Fibroblast of the aortic adventitia (primary cell): ENCODE data around the gene GPR31. TPM values are rescaled to one million over a fixed set of nuclear protein-coding genes. Genes with fewer than 3 reads are reported as not detected.

Source experiments
- DNase-seq: peaks from one replicate; pipeline ENCODE4 v3.0.0-alpha.2; 2010; ENCODE audit warnings: low read depth
- H3K4me3 ChIP-seq: 2 replicates; pipeline ENCODE4 v1.5.1; 2011; ENCODE audit warnings: low read depth, mild to moderate bottlenecking, control low read depth, low read length, moderate library complexity
- CTCF ChIP-seq: IDR thresholded peaks from 2 replicates; pipeline ENCODE4 v1.5.1; 2011; ENCODE audit warnings: mild to moderate bottlenecking, low read length, control low read depth, inconsistent platforms; ENCODE audit not compliant: insufficient read depth
- total RNA-seq: library from RNA; depleted of rRNA; stranded (reverse); fragments of >200 nt; gene quantifications from 2 replicates; pipeline ENCODE4 v1.2.3, GENCODE V29; 2012; ENCODE audit warnings: low replicate concordance

The GPR31 gene
- total RNA-seq, 1 donor = not detected

- TF ChIP-seq CTCF = no peak
- no peak for DNase-seq
- no peak overlapping the region for H3K4me3 ChIP-seq
These were observed 14.7 kb downstream of the GPR31 start for GRCh38 chr6:167143041-167143440.

- TF ChIP-seq CTCF = no peak
These were observed 15.4 kb downstream of the GPR31 start for GRCh38 chr6:167142433-167142761.

DNA sequence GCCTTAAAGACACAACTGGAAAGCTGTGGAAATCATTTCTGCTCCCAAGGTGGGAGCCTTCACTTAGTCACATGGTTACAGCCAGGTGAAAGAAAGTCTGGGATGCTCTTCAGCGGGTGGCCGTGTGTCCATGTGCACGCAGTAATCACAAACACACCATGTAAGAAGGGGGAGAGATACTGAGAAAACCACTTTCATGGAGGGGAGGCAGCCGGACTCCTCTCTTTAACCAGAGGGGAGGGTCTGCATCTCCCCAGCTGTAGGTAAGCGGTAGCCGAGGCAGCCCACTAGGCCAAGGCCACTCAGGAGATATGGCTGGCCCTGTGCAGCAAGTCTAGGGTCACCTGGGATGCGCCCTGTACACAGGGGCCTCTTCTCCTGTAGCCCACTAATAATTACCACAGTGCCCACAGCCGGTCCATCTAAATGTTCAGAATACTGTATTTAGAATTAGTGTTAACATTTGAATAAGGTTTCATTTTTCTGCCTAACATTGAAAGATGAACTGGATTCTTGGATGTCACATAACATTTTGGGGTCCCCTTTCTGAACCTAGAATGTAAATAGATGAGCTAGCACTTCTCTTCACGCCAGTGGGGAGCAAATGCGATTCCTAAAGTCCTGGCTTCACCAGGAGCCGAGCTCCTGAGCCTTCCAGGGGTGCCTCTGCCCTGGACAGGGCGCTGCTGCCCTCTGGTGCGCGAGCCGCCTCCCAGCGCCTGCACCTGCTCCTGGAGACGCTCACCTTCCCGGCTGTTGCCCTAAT lies 15.9 kb downstream of the GPR31 start:
- H3K4me3 ChIP-seq = no peak overlapping the region
- peak; percentile 56 for TF ChIP-seq CTCF
- peak; percentile 5 for DNase-seq

More at GRCh38 chr6:167142433-167142761, 15.4 kb downstream of the GPR31 start:
- H3K4me3 ChIP-seq = no peak overlapping the region
- DNase-seq = no peak

- DNase-seq = no peak
- no peak overlapping the region for H3K4me3 ChIP-seq
- TF ChIP-seq CTCF = no peak
These were observed 16.9 kb downstream of the GPR31 start for GRCh38 chr6:167140589-167141474.

DNA sequence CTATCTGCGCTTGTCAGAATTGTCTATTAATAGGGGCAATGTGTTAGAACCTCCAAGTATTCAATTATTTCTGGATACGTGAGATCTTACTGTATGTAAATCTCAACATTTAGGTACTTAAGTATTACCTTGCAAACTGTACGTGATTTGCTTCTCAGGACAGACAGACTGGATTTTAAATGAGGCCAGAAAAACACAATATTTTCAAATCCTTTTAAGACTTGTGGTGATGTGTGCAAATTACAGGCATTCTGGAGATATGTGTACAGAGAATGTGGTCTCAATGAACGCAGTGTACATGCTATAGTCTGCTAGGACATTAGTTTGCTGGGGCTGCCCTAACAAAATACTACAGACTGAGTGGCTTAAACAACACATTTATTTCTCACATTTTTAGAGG lies 18.0 kb downstream of the GPR31 start:
- H3K4me3 ChIP-seq = no peak overlapping the region
- DNase-seq = no peak
- TF ChIP-seq CTCF = no peak

DNA sequence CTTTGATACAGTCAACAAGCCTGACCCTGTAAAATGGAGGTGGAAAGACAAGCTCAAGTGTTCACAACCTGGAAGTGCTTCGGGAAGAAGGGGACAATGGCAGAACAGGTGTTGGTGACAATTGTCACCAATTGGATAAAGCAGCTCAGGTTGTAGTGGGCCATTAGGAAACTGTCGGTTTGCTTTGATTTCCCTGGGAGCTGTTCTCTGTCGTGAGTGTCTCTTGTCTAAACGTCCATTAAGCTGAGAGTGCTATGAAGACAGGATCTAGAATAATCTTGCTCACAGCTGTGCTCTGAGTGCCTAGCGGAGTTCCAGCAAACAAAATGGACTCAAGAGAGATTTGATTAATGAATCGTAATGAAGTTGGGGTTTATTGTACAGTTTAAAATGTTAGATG lies 19.9 kb downstream of the GPR31 start:
- no peak for TF ChIP-seq CTCF
- no peak overlapping the region for H3K4me3 ChIP-seq
- DNase-seq = no peak
